Measurements from ENCODE around the gene EEF1A1. TPM values are rescaled to one million over a fixed set of nuclear protein-coding genes. Genes with fewer than 3 reads are reported as not detected.
"Not testable (repeated sequence)": the region's sequence is repeated elsewhere in the genome, so short reads cannot be mapped to it uniquely, and the experiment has no call there.

EEF1A1 gene
- 15,287 TPM for total RNA-seq

- DNase-seq: peak; percentile 99
Observed at GRCh38 chr6:73520688-73521350, at the start of gene EEF1A1. Gene EEF1A1 (minus strand): TSS chr6:73521032. CDS start chr6:73520026, 1,006 bp downstream.

DNA sequence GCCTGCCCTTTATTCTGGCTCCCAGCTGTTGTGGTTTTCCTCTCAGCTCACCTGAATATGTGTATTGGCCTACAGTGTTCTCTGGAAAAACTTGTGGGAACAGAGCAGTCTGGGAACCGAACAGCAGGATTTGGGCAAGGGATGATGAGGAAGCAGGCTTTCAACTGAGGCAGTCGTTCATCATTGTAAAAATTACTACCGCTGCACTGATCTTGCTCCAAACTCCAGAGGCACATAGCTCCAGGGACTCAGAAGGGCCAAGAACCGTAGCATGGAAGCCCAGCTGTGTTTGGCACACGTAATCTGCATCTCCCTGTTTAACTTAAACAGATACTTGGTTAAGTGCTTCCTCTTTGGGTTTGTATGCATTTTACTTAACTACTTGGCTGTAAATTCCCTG is 48.3 kb upstream of the EEF1A1 start:
- no peak for DNase-seq

- DNase-seq: no peak
Observed at GRCh38 chr6:73566954-73567591, 46.2 kb upstream of the EEF1A1 start.

DNA sequence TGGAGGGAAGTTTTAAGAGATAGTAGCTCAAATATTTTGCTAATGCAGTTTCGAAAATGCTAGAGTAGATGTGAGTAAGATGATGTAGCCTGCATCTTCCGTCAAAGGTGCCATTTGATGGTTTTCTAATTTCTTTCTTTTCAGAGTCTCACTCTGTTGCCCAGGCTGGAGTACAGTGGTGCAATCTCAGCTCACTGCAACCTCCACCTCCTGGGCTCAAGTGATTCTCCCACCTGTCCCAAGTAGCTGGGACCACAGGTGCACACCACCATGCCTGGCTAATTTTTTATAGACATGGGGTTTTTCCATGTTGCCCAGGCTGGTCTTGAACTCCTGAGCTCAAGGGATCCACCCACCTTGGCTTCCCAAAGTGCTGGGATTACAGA is 45.6 kb upstream of the EEF1A1 start:
- DNase-seq: not testable (repeated sequence)

DNA sequence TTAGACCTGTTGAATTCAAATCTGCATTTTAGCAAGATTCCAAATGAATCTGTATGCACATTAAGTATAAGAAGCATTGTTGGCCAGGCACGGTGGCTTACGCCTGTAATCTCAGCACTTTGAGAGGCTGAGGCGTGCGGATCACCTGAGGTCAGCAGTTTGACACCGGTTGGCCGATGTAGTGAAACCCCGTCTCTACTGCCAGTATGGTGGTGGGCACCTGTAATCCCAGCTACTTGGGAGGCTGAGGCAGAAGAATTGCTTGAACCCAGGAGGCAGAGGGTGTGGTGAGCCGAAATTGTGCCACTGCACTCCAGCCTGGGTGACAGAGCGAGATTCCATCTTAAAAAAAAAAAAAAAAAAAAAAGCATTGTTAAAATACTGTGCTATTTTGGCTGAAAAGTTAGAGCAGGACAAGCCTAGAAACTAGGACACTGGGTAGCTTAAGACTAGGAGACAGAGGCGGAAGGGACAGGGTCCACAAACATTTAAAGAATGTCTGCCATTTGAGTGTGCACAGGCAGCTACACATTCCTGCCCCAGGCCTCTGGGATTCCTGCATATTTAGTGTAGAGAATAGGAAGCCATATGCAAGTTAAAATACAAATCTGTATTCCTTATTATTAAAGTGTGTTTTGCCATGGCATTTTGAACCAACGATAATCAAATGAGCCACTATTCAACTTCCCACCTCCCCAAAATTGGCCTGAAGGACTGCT is 45.1 kb upstream of the EEF1A1 start:
- no peak for DNase-seq

- no peak for DNase-seq
Observed at GRCh38 chr6:73564578-73565345, 43.9 kb upstream of the EEF1A1 start.

DNA sequence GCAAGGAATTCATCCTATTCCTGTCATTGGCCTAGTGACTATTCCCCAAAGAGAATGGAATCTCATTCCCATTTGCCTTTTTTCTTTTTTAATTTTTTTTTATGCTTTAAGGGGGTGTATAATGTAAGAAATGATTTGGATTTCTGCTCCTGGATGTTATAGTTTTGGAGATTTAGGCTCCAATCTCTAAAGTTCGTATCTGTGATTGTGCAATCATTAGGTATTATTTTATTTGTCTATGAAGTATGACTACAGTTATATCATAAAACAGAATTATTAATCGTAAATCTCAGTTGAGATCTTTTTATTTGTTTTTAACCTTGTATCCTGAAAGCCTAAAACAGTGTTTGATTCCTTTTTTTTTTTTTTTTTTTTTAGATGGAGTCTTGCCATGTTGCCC is 41.7 kb upstream of the EEF1A1 start:
- DNase-seq: no peak

DNA sequence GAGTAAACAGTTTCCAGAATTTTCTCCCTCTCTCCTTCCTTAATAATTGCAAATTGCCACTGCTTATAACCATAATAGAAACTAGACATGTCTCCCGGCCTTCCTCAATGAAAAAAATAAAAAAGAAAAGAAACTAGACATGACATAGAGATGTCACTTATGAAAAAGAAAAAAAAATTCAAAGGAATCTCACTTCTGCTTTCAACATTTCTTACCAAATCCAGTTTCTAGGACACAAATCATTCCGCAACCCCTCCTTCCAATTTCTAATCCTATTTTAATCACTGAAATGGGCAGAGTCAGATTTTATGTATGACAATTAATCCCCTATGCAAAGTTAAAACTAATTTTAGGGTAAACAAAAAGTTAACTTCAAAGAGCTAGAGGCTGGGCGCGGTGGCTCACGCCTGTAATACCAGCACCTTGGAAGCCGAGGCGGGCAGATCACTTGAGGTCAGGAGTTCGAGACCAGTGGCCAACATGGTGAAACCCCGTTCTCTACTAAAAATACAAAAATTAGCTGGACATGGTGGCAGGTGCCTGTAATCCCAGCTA is 40.1 kb upstream of the EEF1A1 start:
- no peak for DNase-seq

DNA sequence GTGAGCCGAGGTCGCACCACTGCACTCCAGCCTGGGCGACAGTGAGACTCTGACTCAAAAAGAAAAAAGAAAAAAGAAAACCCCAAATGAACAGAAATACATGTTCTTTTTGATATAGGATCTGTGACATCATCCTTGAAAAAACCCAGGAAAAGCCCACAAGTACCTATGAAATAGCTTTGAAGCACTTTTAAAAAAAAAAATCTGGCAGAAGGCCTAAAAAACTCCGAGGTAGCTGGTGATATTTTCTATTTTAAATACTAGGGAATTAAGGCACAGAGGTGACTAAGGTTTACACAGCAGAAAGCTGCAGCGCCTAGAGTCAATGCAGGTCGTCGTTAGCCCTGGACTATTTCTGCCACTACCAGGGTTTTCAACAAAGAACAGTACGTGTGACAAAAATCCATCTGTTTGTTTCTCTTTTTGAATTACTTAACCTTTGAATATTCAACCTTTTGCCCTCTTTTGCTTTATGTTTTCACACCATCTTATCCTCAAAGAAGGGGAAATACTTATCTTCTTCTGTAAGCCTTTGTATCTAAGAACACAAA is 39.4 kb upstream of the EEF1A1 start:
- DNase-seq: no peak

DNA sequence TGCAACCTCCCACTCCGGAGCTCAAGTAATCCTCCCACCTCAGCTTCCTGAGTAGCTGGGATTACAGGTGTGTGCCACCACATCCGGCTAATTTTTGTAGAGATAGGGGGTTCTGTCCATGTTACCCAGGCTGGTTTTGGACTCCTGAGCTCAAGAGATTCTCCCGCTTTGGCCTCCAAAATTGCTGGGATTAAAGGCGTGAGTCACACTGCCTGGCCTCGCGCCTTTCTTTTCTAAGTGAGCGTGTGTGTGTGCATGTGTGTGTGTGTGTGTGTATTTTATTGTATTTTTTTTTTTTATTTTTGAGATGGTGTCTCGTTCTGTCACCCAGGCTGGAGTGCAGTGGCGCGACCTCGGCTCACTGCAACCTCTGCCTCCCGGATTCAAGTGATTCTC is 38.6 kb upstream of the EEF1A1 start:
- not testable (repeated sequence) for DNase-seq

- DNase-seq: no peak
Observed at GRCh38 chr6:73558624-73559398, 38.0 kb upstream of the EEF1A1 start.

DNA sequence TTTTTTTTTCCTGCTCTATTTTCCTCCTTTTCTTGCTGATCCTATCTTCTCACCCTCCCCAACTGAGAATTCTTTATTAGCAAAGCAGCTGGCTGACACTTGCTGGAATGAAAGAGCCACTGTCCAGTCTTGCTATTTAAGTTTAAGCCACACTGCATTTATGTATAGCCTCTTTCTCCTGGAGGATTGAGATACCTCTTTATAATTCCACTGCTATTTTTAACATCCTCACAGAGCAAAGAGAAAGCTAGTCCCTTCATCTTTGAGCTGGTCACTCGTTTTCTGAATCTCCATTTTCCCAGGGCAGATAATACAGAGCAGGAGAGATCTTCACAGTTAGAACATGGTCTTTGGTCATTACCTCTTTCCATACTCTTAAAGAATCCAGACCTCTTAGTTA is 36.0 kb upstream of the EEF1A1 start:
- no peak for DNase-seq

GRCh38 chr6:73555380-73555949 is 34.6 kb upstream of the EEF1A1 start:
- DNase-seq: not testable (repeated sequence)

- DNase-seq: not testable (repeated sequence)
Observed at GRCh38 chr6:73551115-73551514, 30.3 kb upstream of the EEF1A1 start.

DNA sequence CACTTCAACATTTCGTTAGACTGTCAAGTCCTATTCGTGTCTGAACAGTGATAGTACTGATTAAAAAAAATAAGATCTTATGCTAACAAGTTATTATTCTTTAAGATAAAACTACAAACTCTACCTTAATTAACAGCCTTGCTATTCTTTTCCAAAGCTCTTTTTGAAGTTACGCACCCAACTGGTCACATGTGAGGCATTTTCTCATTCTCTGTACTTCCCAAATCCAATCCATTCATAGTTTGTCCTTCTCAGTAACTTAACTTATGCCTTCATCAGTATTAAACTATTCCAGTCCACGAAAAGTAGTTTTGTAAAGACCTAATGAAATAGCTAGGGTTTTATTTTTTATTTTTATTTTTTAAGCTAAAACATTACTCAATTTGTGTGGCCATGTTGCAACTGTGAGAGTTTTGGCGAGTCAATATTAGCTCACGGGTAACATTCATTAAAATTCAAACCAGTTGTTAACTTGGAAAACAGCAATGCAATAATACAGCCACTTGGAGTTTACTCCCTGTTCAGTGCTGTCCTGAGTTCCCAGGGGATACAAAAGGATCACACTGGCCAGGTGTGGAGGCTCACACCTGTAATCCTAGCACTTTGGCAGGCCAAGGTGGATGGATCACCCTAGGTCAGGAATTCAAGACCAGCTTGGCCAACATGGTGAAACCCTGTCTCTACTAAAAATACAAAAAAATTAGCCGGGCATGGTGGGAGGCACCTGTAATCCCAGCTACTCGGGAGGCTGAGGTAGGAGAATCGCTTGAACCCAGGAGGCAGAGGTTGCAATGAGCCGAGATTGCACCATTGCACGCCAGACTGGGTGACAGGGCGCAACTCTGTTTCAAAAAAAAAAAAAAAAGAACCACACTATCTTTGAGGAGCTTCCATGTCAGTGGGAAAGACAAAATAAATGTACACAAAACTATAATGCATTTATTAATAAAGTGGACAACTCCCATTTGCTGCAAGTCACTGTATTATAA is 27.9 kb upstream of the EEF1A1 start:
- DNase-seq: no peak

DNA sequence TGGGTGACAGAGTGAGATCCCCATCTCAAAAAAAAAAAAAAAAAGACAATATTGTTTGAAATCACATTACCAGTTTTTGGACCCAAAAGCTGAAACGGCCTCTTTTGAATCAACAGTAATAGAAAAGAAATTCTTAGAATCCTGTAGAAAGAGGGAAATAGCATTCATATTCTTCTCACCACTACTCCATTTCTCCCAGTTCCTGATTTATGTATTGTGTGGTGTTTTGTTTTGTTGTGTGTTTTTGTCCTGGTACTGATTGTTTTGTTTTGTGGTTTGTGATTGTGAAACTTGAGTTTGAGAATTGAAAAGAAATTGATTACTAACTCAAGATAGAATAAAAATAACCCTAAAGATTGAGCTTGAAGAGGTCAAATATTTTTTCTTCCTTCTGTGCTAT is 26.2 kb upstream of the EEF1A1 start:
- DNase-seq: no peak

DNA sequence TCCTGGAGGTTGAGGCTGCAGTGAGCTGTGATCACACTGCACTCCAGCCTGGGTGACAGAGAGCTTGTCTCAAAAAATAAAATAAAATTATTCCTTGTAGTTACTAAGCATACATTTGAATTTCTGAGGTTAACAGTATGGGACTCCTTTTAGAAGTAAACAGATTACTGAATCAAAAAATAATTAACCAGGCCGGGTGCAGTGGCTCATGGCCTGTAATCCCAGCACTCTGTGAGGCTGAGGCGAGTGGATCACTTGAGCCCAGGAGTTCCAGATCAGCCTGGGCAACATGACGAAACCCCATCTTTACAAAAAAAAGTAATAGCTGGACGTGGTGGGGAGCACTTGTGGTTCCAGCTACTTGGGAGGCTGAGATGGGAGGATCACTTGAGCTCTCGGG is 22.1 kb upstream of the EEF1A1 start:
- no peak for DNase-seq

DNA sequence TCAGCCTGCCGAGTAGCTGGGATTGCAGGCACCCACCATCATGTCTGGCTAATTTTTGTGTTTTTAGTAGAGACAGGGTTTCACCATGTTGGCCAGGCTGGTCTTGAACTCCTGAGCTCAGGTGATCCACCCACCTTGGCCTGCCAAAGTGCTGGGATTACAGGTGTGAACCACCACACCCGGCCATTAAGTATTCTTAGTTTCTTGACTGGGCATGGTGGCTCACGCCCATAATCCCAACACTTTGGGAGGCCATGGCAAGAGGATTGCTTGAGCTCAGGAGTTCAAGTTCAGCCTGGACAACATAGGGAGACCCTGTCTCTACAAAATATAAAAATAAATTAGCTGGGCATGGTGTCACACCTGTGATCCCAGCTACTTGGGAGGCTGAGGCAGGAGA is 21.6 kb upstream of the EEF1A1 start:
- DNase-seq: not testable (repeated sequence)

- DNase-seq: no peak
Observed at GRCh38 chr6:73538116-73538779, 17.4 kb upstream of the EEF1A1 start.

Data from occipital lobe (tissue), 2 donors.